ENCODE measurements around the gene KCNH2. TPM values are rescaled to one million over a fixed set of nuclear protein-coding genes. Genes with fewer than 3 reads are reported as not detected.

Gene KCNH2
- total and polyA plus RNA-seq, 2 of the 8 experiments (the other 6 are each of a cell fraction or from before 2014, with no cell fraction given): 8.0 to 15.0 TPM

GRCh38 chr7:151011097-151011409, 32.9 kb upstream of the KCNH2 start (continued):
- TF ChIP-seq CHD7 (IDR thresholded peaks at IDR 0.05; ENCODE audit: insufficient replicate concordance, low read length) (no peak), CHD2 (IDR thresholded peaks at IDR 0.05; ENCODE audit: low read length) (no peak), ASH2L (IDR thresholded peaks at IDR 0.05; ENCODE audit: low read length) (no peak), CHD1 (IDR thresholded peaks at IDR 0.05; ENCODE audit: low read depth, low read length) (no peak), BACH1 (IDR thresholded peaks at IDR 0.05; ENCODE audit: low read length) (no peak), SUZ12 (IDR thresholded peaks at IDR 0.05; ENCODE audit: low read length) (no peak), POLR2AphosphoS5 (IDR thresholded peaks at IDR 0.05; ENCODE audit: low read depth, low read length) (no peak), JUND (IDR thresholded peaks at IDR 0.05; ENCODE audit: low read length) (no peak), EP300 (IDR thresholded peaks at IDR 0.05; ENCODE audit: borderline replicate concordance in 1 of 2, low read depth in 2 of 2, low read length in 2 of 2) (no peak), SP1 (IDR thresholded peaks at IDR 0.05; ENCODE audit: low read depth, low read length) (no peak), SIX5 (IDR thresholded peaks at IDR 0.05; ENCODE audit: low read depth, low read length) (no peak), NANOG (IDR thresholded peaks at IDR 0.05; ENCODE audit: insufficient read depth, low read depth, low read length, poor library complexity, severe bottlenecking) (no peak), BCL11A (IDR thresholded peaks at IDR 0.05; ENCODE audit: low read depth in 2 of 2, low read length in 2 of 2) (no peak)

Measured in H1 (cell line).